ENCODE data around the gene ACSL1. TPM values are rescaled to one million over a fixed set of nuclear protein-coding genes. Genes with fewer than 3 reads are reported as not detected.
A peak's percentile ranks its signal among the peaks of the same experiment; 100 is the strongest.
"Not testable (repeated sequence)": the region's sequence is repeated elsewhere in the genome, so short reads cannot be mapped to it uniquely, and the experiment has no call there.

ACSL1 gene
- total RNA-seq, 2 experiments from 2014 or later = 12.4 to 12.5 TPM

DNA sequence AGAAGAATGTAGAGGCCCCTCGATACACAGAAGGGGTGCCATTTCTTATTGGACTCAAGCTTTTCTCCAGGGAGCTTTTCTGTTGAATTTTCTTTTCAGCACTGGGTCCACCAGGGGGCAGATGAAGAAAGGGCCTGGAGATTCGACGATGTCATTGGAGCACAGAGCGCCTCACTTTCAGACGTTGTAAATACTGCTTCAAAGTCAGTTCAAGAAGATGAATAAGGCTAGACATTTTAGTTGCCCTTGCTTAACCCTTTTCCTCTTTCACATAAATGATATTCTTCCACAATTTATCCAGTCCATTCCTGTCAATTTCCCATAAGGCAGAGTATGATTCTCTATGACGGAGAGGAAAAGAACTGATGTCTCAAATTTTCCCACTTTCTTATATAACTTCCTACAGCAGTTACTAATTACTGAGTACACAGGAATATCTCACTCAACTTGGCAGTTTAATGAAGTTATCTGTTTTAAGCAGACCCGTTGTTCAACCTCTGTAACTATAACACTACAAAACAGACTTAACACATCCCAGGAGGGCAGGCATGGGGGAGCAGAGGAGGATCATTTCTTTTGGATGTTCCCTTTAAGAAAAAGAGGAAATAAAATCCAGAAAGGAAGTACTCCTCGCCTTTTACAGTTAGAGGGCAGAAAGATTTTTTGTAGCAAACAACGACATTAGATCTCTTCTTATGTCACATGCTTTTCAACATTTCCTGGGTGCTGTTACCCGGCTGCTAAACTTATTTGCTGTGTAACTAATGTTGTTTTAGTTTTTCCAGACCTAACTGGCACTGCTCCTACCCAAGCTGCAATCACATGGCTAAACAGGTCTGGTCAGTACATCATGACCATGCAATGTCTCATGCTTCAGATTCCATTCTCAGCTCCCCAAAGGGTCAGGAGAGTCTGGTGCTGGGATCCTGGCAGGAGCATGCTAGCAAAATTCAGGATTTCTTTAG is 79.7 kb downstream of the ACSL1 start:
- Histone ChIP-seq H3K9me3 (ENCODE audit: control insufficient read depth in 1 of 2, insufficient read depth in 1 of 2, low read length in 2 of 2) (peaks cover 0 to 3% of the 10 kb centered on the region in 2 experiments), H3K4me1 (ENCODE audit: insufficient read depth, low read length) (peaks cover 12% of the 10 kb centered on the region), H3K36me3 (ENCODE audit: insufficient read depth, low read length) (no peaks in the 10 kb centered on the region), H3K27me3 (ENCODE audit: control insufficient read depth in 1 of 2, insufficient read depth in 2 of 2, low read length in 2 of 2) (no peaks in the 10 kb centered on the region), H3K4me3 (ENCODE audit: low read length) (no peak overlapping the region), H3K27ac (ENCODE audit: low read depth in 1 of 2, low read length in 2 of 2) (no peak overlapping the region)
- CTCF ChIA-PET = interaction anchor here (0.8 to 1.2 kb wide), 5 partner anchors 12 to 481 kb away, joined by 3 to 9 read pairs (median 5); partner anchors contain the start of gene CENPU
- Mint-ChIP-seq H3K4me1 (ENCODE audit: low read depth) (peaks cover 18% of the 10 kb centered on the region), H3K27me3 (no peaks in the 10 kb centered on the region), H3K36me3 (ENCODE audit: low read depth) (no peaks in the 10 kb centered on the region), H3K27ac (peak overlapping the region; percentile 87), H3K9me3 (no peaks in the 10 kb centered on the region), H3K4me3 (peak overlapping the region; percentile 40)
- TF ChIP-seq, protein P1, sequence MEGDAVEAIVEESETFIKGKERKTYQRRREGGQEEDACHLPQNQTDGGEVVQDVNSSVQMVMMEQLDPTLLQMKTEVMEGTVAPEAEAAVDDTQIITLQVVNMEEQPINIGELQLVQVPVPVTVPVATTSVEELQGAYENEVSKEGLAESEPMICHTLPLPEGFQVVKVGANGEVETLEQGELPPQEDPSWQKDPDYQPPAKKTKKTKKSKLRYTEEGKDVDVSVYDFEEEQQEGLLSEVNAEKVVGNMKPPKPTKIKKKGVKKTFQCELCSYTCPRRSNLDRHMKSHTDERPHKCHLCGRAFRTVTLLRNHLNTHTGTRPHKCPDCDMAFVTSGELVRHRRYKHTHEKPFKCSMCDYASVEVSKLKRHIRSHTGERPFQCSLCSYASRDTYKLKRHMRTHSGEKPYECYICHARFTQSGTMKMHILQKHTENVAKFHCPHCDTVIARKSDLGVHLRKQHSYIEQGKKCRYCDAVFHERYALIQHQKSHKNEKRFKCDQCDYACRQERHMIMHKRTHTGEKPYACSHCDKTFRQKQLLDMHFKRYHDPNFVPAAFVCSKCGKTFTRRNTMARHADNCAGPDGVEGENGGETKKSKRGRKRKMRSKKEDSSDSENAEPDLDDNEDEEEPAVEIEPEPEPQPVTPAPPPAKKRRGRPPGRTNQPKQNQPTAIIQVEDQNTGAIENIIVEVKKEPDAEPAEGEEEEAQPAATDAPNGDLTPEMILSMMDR (IDR thresholded peaks at IDR 0.05) = peak; percentile 79
- POLR2A ChIA-PET = interaction anchor here (0.6 to 2.0 kb wide), 7 partner anchors 12 to 482 kb away, joined by 3 to 17 read pairs (median 3); partner anchors contain the start of genes CENPU and IRF2
- ATAC-seq (ENCODE audit: poor library complexity) (peak; percentile 97), DNase-seq (peak; percentile 55 to 85 (median 70))
- intact Hi-C loops (cut with DNase I, micrococcal nuclease) = loop anchor here (1.0 to 5.0 kb wide), 10 partner anchors 17 to 389 kb away; partner anchors contain the start of gene ACSL1 (in 1 of the 2)

DNA sequence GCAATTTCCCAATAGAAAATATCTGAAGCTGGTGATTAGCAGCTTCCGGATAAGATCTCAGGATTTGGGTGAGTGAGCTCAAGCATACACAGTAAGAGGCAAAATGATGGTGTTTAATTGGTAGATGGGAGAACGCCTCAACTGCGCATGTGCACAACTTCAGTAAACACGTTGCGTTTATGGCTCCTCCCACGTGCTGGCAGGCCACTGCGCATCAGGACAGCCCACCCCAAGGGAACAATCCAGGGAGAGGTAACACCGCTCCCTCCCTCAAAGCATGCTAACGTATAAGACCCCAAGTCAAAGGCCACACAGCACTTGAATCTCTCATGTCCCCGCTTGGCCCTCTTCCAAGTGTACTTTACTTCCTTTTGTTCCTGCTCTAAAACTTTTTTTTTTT is 81.5 kb downstream of the ACSL1 start:
- Mint-ChIP-seq H3K9me3 (no peaks in the 10 kb centered on the region), H3K36me3 (ENCODE audit: low read depth) (no peaks in the 10 kb centered on the region), H3K27me3 (no peaks in the 10 kb centered on the region), H3K4me1 (ENCODE audit: low read depth) (peaks cover 31% of the 10 kb centered on the region), H3K4me3 (no peak overlapping the region), H3K27ac (no peak overlapping the region)
- Histone ChIP-seq H3K4me3 (ENCODE audit: low read length) (no peak overlapping the region), H3K9me3 (ENCODE audit: control insufficient read depth in 1 of 2, insufficient read depth in 1 of 2, low read length in 2 of 2) (peaks cover 0 to 6% of the 10 kb centered on the region in 2 experiments), H3K36me3 (ENCODE audit: insufficient read depth, low read length) (no peaks in the 10 kb centered on the region), H3K4me1 (ENCODE audit: insufficient read depth, low read length) (peaks cover 16% of the 10 kb centered on the region), H3K27ac (ENCODE audit: low read depth in 1 of 2, low read length in 2 of 2) (no peak overlapping the region), H3K27me3 (ENCODE audit: control insufficient read depth in 1 of 2, insufficient read depth in 2 of 2, low read length in 2 of 2) (no peaks in the 10 kb centered on the region)
- TF ChIP-seq, protein P1 (IDR thresholded peaks at IDR 0.05) = no peak
- ATAC-seq (ENCODE audit: poor library complexity) (no peak), DNase-seq (no peak)
- intact Hi-C loops (cut with DNase I, micrococcal nuclease) = loop anchor here (2.0 kb wide), 3 partner anchors 163 to 391 kb away; no protein-coding TSS in a partner anchor
- CTCF ChIA-PET = no interaction called here
- POLR2A ChIA-PET = interaction anchor here (1.6 kb wide), 1 partner anchor 10 kb away, joined by 4 read pairs; the partner anchor contains the start of gene CENPU

DNA sequence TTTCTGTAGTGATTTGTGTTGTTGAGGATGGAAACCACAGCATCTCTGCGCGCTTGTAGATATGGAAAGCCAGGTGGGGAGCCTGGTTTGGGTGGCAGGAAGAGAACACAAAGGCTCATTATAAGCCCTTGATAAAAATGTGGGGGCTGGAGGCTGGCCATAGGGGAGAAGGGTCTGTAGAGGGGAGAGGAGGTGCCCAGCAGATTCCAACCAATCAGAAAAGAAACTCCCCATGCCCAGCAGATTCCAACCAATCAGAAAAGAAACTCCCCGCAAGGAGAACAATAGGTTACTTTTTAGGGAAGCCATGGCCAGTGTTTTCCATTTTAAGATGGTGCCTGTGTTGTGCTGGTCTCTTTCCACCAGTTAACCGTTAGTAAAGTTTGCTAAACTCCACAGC is 82.1 kb downstream of the ACSL1 start:
- no peaks in the 10 kb centered on the region for H3K27me3 Mint-ChIP-seq
- intact Hi-C loops (cut with DNase I, micrococcal nuclease) = loop anchor here (2.0 kb wide), 3 partner anchors 163 to 391 kb away; no protein-coding TSS in a partner anchor
- Histone ChIP-seq H3K9me3 (ENCODE audit: control insufficient read depth in 1 of 2, insufficient read depth in 1 of 2, low read length in 2 of 2) (peaks cover 0 to 6% of the 10 kb centered on the region in 2 experiments), H3K4me1 (ENCODE audit: insufficient read depth, low read length) (peaks cover 16% of the 10 kb centered on the region), H3K27me3 (ENCODE audit: control insufficient read depth in 1 of 2, insufficient read depth in 2 of 2, low read length in 2 of 2) (no peaks in the 10 kb centered on the region), H3K36me3 (ENCODE audit: insufficient read depth, low read length) (no peaks in the 10 kb centered on the region), H3K4me3 (ENCODE audit: low read length) (no peak overlapping the region), H3K27ac (ENCODE audit: low read depth in 1 of 2, low read length in 2 of 2) (no peak overlapping the region)
- TF ChIP-seq, protein P1 (IDR thresholded peaks at IDR 0.05) = no peak
- ATAC-seq (ENCODE audit: poor library complexity) = no peak
- no peak for DNase-seq
- H3K27ac Mint-ChIP-seq = no peak overlapping the region
- no peak overlapping the region for H3K4me3 Mint-ChIP-seq
- ChIA-PET CTCF (no interaction called here), POLR2A (interaction anchor here (0.6 to 1.6 kb wide), 2 partner anchors 9 to 268 kb away, joined by 3 to 4 read pairs; partner anchors contain the start of gene CENPU)
- H3K9me3 Mint-ChIP-seq = no peaks in the 10 kb centered on the region
- peaks cover 31% of the 10 kb centered on the region for H3K4me1 Mint-ChIP-seq (ENCODE audit: low read depth)
- H3K36me3 Mint-ChIP-seq (ENCODE audit: low read depth) = no peaks in the 10 kb centered on the region

DNA sequence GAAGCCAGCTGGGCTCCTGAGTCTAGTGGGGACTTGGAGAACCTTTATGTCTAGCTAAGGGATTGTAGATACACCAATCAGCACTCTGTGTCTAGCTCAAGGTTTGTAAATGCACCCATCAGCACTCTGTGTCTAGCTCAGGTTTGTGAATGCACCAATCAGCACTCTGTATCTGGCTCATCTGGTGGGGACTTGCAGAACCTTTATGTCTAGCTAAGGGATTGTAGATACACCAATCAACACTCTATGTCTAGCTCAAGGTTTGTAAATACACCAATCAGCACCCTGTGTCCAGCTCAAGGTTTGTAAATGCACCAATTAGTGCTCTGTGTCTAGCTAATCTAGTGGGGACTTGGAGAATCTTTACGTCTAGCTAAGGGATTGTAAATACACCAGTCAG is 84.1 kb downstream of the ACSL1 start:
- H3K9me3 ChIP-seq (ENCODE audit: control insufficient read depth in 1 of 2, insufficient read depth in 1 of 2, low read length in 2 of 2); H3K27ac Mint-ChIP-seq; POLR2A ChIA-PET; H3K4me3 Mint-ChIP-seq; H3K27me3 ChIP-seq (ENCODE audit: control insufficient read depth in 1 of 2, insufficient read depth in 2 of 2, low read length in 2 of 2); H3K27me3 Mint-ChIP-seq; H3K27ac ChIP-seq (ENCODE audit: low read depth in 1 of 2, low read length in 2 of 2); H3K9me3 Mint-ChIP-seq; DNase-seq; H3K36me3 ChIP-seq (ENCODE audit: insufficient read depth, low read length); H3K36me3 Mint-ChIP-seq (ENCODE audit: low read depth); ATAC-seq (ENCODE audit: poor library complexity); intact Hi-C loops (cut with DNase I, micrococcal nuclease); H3K4me3 ChIP-seq (ENCODE audit: low read length): not testable (repeated sequence)
- CTCF ChIA-PET = interaction anchor here (0.6 kb wide), 1 partner anchor 119 kb away, joined by 4 read pairs; no protein-coding TSS in a partner anchor
- H3K4me1 ChIP-seq (ENCODE audit: insufficient read depth, low read length) = peaks cover 12% of the 10 kb centered on the region
- H3K4me1 Mint-ChIP-seq (ENCODE audit: low read depth) = peaks cover 24% of the 10 kb centered on the region
